HCT116 (cell line): ENCODE data around the gene ADORA2B.

Source experiments
- EZH2 ChIP-seq: fragments of 200-600 bp; sonication (generic); IDR thresholded peaks from 2 replicates; pipeline ENCODE4 v1.6.1; 2017; ENCODE audit warnings: antibody characterized with exemption, mixed run types
- POLR2A ChIP-seq: IDR thresholded peaks from 2 replicates; pipeline ENCODE4 v1.7.0; 2011; ENCODE audit warnings: borderline replicate concordance; ENCODE audit not compliant: insufficient read depth, insufficient read length; ENCODE audit errors: extremely low read depth
- TF ChIP-seq, protein P1 (sequence below), 3 experiments: fragments of 200-600 bp in 1 of 3; sonication (generic) in 1 of 3; IDR thresholded peaks in 2 of 3; conservative IDR thresholded peaks in 1 of 3; 2 replicates each; pipeline ENCODE4 v1.5.1; 2012 to 2017; ENCODE audit warnings: low read depth in 2 of 3, low read length in 2 of 3, antibody characterized with exemption in 1 of 3, borderline replicate concordance in 1 of 3, control low read depth in 1 of 3, mild to moderate bottlenecking in 1 of 3, mixed read lengths in 1 of 3, mixed run types in 1 of 3, moderate library complexity in 1 of 3; ENCODE audit not compliant: insufficient read depth in 1 of 3
- TF ChIP-seq, protein P2 (sequence below): IDR thresholded peaks from 2 replicates; pipeline ENCODE4 v1.6.1; 2012; ENCODE audit warnings: low read depth

GRCh38 chr17:16025202-16025601 lies 80.3 kb downstream of the ADORA2B start:
- TF ChIP-seq POLR2A (no peak), EZH2 (no peak)
- TF ChIP-seq, protein P1, sequence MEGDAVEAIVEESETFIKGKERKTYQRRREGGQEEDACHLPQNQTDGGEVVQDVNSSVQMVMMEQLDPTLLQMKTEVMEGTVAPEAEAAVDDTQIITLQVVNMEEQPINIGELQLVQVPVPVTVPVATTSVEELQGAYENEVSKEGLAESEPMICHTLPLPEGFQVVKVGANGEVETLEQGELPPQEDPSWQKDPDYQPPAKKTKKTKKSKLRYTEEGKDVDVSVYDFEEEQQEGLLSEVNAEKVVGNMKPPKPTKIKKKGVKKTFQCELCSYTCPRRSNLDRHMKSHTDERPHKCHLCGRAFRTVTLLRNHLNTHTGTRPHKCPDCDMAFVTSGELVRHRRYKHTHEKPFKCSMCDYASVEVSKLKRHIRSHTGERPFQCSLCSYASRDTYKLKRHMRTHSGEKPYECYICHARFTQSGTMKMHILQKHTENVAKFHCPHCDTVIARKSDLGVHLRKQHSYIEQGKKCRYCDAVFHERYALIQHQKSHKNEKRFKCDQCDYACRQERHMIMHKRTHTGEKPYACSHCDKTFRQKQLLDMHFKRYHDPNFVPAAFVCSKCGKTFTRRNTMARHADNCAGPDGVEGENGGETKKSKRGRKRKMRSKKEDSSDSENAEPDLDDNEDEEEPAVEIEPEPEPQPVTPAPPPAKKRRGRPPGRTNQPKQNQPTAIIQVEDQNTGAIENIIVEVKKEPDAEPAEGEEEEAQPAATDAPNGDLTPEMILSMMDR (IDR thresholded peaks at IDR 0.05 in 2 of 3, conservative IDR thresholded peaks at IDR 0.05 in 1 of 3; ENCODE audit: borderline replicate concordance in 1 of 3, insufficient read depth in 1 of 3, low read depth in 2 of 3, low read length in 2 of 3) = no peak
- TF ChIP-seq, protein P2, sequence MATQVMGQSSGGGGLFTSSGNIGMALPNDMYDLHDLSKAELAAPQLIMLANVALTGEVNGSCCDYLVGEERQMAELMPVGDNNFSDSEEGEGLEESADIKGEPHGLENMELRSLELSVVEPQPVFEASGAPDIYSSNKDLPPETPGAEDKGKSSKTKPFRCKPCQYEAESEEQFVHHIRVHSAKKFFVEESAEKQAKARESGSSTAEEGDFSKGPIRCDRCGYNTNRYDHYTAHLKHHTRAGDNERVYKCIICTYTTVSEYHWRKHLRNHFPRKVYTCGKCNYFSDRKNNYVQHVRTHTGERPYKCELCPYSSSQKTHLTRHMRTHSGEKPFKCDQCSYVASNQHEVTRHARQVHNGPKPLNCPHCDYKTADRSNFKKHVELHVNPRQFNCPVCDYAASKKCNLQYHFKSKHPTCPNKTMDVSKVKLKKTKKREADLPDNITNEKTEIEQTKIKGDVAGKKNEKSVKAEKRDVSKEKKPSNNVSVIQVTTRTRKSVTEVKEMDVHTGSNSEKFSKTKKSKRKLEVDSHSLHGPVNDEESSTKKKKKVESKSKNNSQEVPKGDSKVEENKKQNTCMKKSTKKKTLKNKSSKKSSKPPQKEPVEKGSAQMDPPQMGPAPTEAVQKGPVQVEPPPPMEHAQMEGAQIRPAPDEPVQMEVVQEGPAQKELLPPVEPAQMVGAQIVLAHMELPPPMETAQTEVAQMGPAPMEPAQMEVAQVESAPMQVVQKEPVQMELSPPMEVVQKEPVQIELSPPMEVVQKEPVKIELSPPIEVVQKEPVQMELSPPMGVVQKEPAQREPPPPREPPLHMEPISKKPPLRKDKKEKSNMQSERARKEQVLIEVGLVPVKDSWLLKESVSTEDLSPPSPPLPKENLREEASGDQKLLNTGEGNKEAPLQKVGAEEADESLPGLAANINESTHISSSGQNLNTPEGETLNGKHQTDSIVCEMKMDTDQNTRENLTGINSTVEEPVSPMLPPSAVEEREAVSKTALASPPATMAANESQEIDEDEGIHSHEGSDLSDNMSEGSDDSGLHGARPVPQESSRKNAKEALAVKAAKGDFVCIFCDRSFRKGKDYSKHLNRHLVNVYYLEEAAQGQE = no peak
